Stimulated activated CD4-positive, alpha-beta T cell treated with anti-CD3 and anti-CD28 coated beads, Interleukin-1b, Interleukin-23, amount 100 ng/mL, for 24 hours (primary cell): ENCODE results near the gene STOML1.
A peak's percentile ranks its signal among the peaks of the same experiment; 100 is the strongest.
"Not testable (repeated sequence)": the region's sequence is repeated elsewhere in the genome, so short reads cannot be mapped to it uniquely, and the experiment has no call there.

ENCODE experiments used
- DNase-seq, 4 experiments: peaks; one replicate each; pipeline ENCODE4 v3.0.0-alpha.2; 2020; ENCODE audit warnings: low read depth in 4 of 4, low spot score in 1 of 4

Gene STOML1

GRCh38 chr15:73965094-73965757 lies 26.9 kb downstream of the STOML1 start:
- DNase-seq: peak in 2 of 4 experiments; percentile 49 to 56

GRCh38 chr15:73964736-73965093 lies 27.4 kb downstream of the STOML1 start:
- peak; percentile 64 to 89 (median 74) for DNase-seq

GRCh38 chr15:73962433-73962832 lies 29.7 kb downstream of the STOML1 start:
- no peak for DNase-seq

- not testable (repeated sequence) for DNase-seq
Measured at GRCh38 chr15:73960472-73961070, 31.5 kb downstream of the STOML1 start.

GRCh38 chr15:73959801-73960200 lies 32.3 kb downstream of the STOML1 start:
- DNase-seq: no peak

- no peak for DNase-seq
Measured at GRCh38 chr15:73959012-73959581, 33.0 kb downstream of the STOML1 start.

GRCh38 chr15:73957785-73958184 lies 34.3 kb downstream of the STOML1 start:
- DNase-seq: no peak

- no peak for DNase-seq
Measured at GRCh38 chr15:73957276-73957675, 34.8 kb downstream of the STOML1 start.

- no peak for DNase-seq
Measured at GRCh38 chr15:73956743-73957135, 35.4 kb downstream of the STOML1 start.

- no peak for DNase-seq
Measured at GRCh38 chr15:73955861-73956742, 36.0 kb downstream of the STOML1 start.

GRCh38 chr15:73955326-73955725 lies 36.8 kb downstream of the STOML1 start:
- no peak for DNase-seq

GRCh38 chr15:73954188-73955145 lies 37.6 kb downstream of the STOML1 start:
- no peak for DNase-seq

GRCh38 chr15:73952913-73953750 lies 39.0 kb downstream of the STOML1 start:
- DNase-seq: no peak

- no peak for DNase-seq
Measured at GRCh38 chr15:73952171-73952912, 39.8 kb downstream of the STOML1 start.

GRCh38 chr15:73951601-73952000 lies 40.5 kb downstream of the STOML1 start:
- no peak for DNase-seq

GRCh38 chr15:73950831-73951561 lies 41.1 kb downstream of the STOML1 start:
- peak in 3 of 4 experiments; percentile 39 to 47 (median 44) for DNase-seq

- DNase-seq: no peak
Measured at GRCh38 chr15:73950479-73950830, 41.6 kb downstream of the STOML1 start.

GRCh38 chr15:73949496-73949895 lies 42.6 kb downstream of the STOML1 start:
- DNase-seq: no peak
